HuH-7.5 (cell line): ENCODE measurements around the gene FGF1.

ENCODE experiments used
- DNase-seq: peaks from one replicate; pipeline ENCODE4 v3.0.0; 2011; ENCODE audit warnings: low spot score

FGF1 gene

GRCh38 chr5:142611154-142611553, 74.7 kb downstream of the FGF1 start:
- DNase-seq: peak; percentile 38

DNA sequence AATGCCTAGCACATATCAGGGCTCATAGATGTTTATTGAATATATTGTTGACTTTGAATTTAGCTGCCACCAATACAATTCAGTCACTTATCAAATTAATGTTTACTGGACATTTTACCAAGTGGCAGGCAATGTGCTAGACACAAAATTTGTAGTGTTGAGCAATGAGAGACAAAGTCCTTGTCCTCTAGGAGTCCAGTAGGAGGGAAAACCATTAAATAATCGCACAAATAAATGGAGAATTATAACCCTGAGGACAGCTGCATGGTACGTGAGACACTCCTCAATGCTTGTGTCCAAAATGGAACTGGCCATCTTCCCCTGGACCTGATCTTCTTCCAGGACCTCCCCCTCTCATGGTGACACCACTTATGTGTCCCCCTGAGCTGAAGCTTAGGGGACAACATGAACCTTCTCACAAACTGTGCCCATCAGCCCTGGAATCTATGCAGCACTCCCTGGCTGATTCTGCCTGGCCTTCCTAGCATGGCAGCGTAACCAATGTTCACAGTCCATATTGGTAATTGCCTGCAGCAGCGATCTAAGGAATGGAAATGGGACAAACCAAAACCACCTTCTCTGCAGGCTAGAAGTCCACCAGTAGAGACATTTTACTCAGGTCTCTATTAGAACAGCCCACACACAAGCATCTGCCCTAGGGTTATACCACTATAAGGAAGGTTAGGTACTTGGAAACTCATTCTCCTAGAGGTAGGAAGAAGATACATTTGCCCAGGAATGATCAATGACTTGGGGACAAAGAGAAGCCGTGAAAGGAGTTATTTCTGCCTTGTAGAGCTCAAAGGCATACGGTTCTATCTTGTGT, 75.5 kb downstream of the FGF1 start:
- DNase-seq: no peak

GRCh38 chr5:142609142-142609541, 76.7 kb downstream of the FGF1 start:
- no peak for DNase-seq

GRCh38 chr5:142608081-142608480, 77.8 kb downstream of the FGF1 start:
- DNase-seq: no peak

GRCh38 chr5:142605611-142606010, 80.3 kb downstream of the FGF1 start:
- no peak for DNase-seq

GRCh38 chr5:142602720-142603245, 83.1 kb downstream of the FGF1 start:
- DNase-seq: no peak

- DNase-seq: no peak
These were observed 84.5 kb downstream of the FGF1 start for GRCh38 chr5:142601432-142601831.

- no peak for DNase-seq
These were observed 85.1 kb downstream of the FGF1 start for GRCh38 chr5:142600611-142601358.

DNA sequence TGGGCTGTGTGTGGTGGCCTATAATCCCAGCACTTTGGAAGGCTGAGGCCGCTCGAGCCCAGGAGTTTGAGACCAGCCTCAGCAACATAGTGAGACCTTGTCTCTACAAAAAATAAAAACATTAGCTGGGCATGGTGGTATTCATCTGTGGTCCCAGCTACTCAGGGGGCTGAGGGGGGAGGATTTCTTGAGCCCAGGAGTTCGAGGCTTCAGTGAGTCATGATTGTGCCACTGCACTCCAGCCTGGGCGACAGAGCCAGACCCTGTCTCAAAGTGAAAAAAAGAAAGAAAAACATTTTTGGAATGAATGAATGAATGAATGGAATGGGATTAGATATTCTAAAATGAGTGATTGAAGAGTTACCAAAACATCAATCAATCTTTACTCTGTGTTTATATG, 85.8 kb downstream of the FGF1 start:
- no peak for DNase-seq

- DNase-seq: no peak
These were observed 87.6 kb downstream of the FGF1 start for GRCh38 chr5:142598338-142598700.

DNA sequence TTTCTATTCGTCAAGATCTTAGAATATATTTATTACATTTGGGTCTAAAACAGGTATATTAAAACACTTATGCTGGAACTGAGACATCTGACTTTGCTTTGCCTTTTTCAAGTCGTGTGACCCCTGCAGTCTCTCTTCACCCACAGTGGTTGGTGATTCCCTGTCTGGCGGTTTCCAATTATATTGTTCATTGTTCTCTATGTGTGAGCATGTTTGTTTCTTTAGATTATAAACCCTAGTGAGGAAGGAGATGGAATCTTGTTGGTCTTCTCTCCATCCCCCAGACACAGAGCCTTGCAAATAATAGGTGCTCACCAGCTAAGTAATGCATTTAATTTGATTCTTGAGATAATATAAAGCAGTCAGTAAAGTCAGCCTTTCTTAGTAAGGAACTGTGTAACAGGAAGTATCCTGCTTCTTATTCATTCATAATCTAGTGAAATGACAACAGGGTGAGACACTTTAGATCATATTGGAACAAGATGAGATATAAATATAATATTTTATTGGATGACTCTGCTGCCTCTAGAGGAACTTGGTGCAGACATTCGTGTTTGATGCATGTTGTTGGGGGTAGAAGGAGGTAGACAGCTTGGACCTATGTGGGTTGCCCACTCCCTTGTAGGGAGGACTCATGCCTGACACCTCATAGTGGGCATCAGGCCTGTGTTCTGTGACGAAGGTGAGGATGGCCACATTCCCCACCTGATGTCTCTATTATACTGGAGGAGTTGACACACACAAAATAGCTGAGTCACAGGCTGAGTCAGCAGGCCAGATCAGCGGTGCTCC, 88.1 kb downstream of the FGF1 start:
- no peak for DNase-seq

- no peak for DNase-seq
These were observed 88.9 kb downstream of the FGF1 start for GRCh38 chr5:142597025-142597424.

DNA sequence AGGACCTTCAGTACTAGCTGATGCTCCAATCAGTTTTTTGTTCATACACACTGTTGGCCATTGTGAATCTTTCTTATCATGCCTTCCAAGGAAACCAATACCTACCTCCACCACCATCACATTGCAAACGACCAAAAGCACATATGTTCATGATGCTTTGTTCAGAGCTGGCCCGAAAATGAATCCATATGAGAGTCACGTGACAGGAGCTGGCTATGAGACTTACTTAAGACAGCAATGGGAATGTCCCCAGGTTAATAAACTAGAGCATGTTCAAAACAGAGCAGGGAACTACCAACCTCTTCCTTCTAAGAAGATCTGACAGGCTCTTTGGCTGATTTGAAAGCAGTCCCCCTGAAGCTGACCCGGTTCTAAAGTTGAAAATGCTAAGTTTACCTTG, 93.5 kb downstream of the FGF1 start:
- DNase-seq: no peak

- no peak for DNase-seq
These were observed 95.2 kb downstream of the FGF1 start for GRCh38 chr5:142590451-142591231.

GRCh38 chr5:142589720-142590119, 96.2 kb downstream of the FGF1 start:
- no peak for DNase-seq

DNA sequence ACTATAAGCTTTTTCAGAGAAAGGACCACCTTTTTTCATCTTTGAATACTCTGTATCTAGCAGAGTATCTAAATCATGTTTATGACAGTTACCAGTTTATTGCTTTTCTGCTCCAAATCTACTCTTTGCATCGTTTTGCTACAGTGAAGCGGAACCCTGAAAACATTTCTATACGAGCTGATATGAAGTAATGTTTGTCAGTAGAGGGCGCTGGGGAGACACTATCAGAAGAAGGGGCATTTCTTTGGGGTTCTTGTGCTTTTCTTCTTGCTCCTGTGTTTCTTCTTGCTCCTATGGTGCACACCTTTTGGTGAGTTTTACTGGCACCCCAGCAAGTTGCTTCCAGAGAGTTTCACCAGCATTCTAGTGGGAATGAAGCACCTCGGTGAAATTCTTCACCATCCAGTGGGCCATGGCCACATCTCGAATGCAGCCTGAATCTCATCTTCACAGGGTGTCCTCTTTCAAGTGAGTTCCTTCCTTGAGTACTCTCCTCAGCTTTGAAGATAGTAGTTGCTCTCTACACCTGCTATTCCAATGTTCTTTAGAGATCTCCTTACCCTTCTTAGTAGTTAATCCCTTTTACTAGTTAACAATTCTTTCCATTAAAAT, 98.4 kb downstream of the FGF1 start:
- DNase-seq: no peak

GRCh38 chr5:142586552-142586951, 99.3 kb downstream of the FGF1 start:
- DNase-seq: no peak

DNA sequence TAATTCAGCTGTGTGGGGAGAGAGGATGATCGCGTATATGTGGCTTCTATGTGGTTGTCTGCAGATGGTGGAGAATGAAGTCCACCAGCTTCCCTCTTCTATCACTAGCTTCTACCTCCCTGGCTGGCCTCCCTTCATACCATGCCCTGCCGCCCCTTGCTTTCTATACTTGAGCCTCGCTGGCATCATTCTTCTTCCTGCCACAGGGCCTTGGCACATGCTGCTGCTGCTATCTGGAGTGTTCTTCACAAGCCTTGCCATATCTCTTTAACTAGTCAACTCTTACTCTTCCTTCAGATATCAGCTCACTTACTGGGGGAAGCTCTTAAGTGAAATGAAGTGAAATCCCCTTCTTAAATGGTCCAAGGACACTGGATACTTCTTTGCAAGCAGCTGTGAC, 100.4 kb downstream of the FGF1 start:
- DNase-seq: no peak

- DNase-seq: no peak
These were observed 101.0 kb downstream of the FGF1 start for GRCh38 chr5:142584891-142585290.

GRCh38 chr5:142578161-142578830, 107.6 kb downstream of the FGF1 start:
- DNase-seq: no peak

DNA sequence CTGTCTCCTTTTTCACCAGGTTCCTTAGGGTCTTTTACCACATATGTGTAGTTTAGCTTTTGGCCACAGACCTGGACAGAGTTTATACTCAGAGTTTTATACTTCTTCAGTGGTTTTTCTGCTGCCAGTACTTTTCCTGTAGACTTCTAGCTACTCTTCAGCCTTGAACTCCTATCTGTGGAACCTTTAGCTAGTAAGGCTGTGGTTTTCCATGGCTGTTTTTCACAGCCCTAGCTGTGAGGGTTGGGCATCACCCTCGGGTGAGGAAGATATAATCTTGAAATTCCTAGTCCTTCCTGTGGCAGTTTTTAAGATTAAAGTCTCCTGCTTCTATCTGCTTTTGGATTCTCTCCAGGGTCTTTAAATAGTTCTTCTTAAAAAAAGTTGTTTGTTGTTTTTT, 109.1 kb downstream of the FGF1 start:
- DNase-seq: no peak
